ENCODE measurements around the gene WNT8B.

The WNT8B gene, protein sequence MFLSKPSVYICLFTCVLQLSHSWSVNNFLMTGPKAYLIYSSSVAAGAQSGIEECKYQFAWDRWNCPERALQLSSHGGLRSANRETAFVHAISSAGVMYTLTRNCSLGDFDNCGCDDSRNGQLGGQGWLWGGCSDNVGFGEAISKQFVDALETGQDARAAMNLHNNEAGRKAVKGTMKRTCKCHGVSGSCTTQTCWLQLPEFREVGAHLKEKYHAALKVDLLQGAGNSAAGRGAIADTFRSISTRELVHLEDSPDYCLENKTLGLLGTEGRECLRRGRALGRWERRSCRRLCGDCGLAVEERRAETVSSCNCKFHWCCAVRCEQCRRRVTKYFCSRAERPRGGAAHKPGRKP

DNA sequence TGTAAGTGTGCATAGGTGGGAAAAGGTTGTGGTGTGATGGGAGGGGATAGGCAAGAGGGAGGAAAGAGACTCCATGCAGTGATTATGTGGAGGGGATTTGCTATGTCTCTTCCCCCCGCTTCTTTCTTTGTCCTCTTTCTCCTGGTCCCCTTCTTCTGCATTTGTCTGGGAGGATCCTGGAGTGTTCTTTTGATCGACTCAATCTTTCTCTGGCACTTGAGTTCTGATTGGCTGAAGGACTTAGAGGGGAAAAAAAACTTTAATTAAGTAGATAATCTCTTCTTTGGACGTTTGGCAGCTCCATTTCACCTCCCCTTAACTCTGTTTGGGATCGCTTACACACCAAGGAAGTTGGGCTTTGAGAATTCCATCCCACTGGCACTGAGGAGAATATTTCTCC is at the start of gene WNT8B:
Gene WNT8B (plus strand): TSS at position 301 of the 400 bp plus-strand sequence. CDS start 160 bp downstream, outside the sequence.
- DNase-seq: no peak

DNA sequence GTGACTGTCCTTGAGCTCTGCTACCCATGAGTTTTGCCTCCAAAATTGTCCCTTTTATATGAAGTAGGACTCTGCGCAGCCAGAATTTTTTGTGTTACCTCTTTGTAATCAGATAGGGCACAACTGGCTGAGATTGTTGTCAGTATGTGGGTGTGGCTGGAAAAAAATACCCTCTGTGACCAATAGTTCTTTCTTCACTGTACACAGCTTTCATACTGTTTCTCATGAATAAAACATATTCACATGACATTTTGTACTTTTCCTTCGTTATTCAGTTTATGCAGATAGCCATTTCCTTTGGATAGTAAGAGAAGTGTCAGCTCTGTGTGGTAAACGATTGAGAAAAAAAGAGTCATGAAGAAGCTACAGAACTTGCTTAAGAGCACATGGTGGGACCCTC is 49.6 kb upstream of the WNT8B start:
- no peak for DNase-seq

DNA sequence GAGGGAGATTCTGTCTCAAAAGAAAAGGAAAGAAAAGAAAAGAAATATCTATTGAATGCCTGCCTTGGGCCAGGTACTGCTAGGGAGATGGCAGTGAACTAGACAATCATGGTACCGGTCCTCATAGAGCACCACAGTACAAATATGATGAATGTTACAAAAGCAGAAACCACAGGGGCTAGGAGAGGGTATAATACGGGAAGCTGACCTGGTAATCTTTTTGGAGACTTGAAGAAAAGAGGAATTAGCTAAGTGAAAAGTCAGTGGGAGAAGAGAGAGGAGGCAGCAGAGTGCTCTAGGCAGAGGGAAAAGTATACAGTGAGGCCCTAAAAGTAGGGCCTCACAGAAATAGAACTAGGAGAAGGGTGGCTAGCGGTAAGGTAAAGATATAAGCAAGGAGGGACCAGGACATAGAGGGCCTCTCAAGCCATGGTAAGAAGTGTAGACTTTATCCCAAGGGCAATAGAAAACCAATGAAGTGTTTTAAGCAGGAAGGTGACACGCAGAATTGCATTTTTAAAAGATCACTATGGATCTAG is 42.8 kb upstream of the WNT8B start:
- no peak for DNase-seq

DNA sequence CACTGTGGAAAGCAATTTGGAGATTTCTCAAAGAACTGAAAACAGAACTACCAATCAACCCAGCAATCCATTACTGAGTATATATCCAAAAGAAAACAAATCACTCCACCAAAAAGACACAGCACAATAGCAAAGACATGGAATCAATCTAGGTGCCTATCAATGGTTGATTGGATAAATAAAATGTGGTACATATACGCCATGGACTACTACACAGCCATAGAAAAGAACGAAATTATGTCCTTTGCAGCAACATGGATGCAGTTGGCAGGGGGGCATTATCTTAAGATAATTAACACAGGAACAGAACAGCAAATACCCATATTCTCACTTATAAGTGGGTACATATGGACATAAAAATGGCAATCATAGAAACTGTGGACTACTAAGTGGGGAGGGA is 35.4 kb upstream of the WNT8B start:
- DNase-seq: no peak

DNA sequence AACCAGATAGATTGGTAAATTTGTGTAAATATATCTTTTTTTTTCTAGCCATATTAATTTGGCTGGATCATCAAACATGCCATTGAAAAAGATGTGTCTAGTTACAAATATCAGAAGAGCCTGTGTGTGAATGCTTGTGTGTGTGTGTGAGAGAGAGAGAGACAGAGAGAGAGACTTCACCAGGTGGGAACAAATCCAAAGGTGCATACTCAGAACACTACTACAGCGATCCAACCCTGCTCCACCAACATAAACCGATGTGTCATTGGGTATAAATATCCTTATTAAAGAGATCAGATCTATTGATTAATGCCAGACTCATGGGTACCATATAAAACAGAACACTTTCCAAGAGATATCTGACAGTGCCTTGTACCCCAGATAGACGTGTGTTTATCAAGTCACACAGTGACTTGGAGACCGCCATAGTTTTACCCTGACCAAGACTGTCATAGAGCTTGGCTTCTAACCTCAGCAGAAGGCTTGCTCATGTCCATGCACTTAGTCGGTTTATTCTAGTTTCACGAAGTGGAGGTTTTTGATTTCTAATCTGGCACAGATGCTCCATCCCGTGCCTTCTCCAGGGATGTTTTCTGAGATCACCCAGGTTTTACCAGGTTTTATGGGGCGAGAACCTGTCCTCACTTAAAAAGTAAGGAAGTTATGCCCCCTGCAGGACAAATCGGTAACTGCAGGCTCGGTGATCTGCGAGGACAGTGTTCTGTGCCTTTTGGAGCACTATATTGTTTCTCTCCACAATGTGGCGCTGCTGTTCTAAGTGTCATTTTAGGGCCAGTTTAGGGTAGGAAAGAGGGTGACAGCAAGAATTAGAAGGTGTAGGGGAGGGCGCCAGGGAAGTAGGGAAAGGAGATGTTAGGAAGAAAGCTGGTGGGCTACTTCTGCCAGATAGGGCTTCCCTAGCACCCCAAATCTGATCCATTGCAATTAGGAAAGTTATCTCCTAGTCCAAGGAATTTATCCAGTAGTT is 29.3 kb upstream of the WNT8B start:
- peak; percentile 96 for DNase-seq

DNA sequence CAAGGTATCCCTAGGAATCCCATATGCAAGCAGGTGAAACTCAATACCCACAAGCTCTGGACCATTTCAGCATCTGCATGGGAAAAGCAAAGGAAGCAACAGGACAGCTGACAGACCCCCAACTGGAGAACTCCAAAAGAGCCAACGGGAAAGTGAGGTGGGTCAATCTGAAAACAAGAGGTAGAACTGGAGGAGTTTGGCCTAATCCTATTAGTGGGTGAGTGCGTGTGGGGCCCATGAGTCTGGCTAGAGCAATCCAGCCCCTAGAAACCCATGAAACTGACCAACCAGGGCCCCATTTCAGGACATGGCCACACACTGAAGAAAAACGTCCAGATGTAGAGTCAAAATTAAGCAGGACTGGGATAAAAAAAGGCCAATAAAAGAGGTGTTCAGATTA is 26.6 kb upstream of the WNT8B start:
- no peak for DNase-seq

DNA sequence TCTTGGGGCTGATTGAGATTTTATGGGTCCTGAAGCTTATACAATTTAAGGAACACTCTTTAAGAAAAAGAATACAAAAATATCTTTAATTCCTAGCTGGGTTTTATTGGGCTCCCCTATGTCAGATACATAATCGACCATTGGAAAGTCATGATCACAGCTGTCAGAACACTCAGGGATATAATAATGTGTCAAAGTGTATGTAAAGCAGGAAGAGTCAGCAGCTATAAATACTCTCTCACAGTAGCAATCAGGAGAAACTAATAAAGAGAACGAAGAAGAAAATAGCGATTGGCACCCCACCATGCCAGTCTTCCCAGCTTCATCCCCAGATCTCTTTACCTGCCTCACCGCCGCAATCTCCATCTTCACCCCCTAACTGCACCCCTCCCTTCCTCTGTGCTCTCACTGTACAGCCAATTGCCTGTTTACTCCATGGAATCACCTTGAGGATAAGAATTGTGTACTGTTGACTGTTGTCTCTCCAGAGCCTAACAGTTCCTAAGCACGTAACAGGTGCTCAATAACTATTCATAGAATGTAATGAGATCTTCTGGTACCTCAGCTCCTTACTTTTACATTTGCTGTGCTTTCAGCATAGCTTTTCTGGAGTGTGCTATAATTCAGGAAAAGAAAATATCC is 24.0 kb upstream of the WNT8B start:
- DNase-seq: no peak

DNA sequence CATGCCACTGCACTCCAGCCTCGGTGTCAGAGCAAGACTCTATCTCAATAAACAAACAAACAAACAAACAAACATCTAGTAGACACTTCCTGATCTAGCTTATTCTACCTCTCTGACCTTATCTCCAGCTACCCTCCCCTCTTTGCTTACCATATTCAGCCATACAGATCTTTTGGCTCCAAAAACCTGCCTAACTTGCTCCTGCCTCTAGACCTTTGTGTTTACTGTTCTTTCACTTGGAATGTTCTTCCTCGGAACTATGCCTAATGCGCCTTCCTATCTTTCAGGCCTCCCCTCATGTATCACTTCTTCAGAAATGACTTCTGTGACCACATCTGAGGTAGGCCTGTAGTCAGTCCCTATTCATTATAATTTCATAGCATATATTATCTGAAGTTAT is 20.3 kb upstream of the WNT8B start:
- no peak for DNase-seq

DNA sequence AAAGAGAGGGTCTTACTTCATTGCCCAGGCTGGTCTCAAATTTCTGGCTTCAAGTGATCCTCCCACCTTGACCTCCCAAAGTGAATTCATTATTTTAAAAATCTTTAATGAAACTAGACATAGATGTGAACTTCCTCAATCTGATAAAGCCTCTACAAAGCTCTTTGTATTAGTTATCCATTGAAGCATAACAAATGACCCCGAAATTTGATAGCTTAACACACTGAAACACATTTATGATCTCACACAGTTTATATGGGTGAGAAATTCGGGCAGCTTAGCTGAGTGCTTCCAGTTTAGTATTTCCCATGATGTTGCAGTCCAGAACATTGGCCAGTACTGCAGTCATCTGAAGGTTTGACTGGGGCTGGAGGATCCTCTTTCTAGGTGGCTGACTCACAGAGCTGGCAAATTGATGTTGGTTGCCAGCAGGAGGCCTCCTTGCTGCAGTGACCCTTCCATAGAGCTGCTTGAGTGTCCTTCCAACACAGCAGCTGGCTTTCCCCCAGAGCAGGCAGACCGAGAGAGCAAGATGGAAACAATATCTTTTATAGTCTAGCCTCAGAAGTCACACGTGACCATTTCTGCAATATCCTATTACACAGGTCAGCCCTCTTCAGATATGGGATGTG is 16.6 kb upstream of the WNT8B start:
- DNase-seq: no peak

DNA sequence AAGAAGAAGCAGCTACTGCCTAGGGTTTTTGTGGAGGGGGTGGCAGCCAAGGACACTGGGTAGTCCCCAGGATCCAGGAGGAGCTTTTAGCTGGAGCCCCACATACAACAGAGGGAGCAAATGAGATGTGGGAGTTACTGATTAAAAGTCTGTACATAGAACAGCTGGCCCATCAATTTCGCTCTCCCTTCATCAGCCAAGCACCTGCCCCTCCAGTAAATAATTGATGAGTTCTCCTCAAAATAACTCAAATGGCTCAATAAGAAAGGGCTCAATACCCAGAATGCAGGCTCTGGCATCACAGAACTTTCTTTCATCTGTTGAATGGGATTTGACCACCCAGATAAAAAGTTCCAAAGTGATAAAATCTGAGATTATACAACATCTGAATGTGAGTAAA is 15.1 kb upstream of the WNT8B start:
- DNase-seq: no peak

DNA sequence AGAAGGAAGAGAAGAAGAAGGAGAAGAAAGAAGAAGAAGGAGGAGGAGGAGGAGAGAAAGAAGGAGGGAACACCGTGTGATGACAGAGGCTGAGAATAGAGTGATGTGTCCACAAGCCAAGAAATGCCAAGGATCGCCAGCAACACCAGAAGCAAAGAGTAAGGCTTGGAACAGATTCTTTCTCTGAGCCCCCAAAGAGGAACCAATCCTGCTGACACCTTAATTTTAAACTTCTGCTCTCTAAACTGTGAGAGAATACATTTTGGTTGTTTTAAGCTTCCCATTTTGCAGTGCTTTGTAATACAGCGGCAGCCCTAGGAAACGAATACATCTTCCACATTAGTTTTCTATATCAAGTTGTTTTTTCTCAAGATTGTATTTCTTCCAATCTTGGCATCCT is 13.9 kb upstream of the WNT8B start:
- DNase-seq: no peak

DNA sequence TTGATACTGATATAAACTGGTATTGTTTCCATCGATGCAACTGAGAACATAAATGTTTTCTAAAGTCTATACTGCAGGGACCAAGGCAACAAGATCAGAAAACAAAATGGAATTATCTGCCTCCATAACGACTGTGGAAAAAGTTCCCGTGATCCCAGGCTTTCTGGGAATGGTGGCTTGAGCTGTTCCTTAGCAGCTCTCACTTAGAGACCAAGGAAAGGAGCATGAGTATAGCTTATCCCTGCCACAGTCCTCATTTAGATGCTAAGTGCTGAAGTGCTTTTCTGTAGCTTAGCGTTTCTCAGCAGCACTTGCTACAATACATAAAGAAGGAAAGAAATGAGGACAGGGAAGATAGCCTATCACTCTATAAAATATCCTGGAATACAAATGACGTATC is 5.5 kb downstream of the WNT8B start:
- DNase-seq: no peak

DNA sequence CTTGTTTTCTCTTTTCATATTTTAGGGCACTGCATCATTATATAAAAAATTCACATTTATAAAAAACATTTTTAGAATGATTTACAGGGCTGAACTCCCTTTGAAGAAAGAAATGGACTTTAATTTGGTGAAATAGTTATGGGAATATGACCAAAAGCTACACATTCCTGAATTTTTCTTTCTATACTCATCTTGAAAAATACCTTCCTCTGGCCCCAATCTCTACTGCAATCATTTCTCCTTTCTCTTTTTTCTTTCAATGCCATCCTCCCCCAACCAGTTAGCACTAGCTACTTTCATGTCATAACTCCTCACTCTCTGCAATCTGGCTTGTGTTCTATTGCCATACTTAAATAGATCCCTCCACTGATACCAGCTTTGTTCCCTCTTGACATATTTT is 6.2 kb downstream of the WNT8B start:
- no peak for DNase-seq

DNA sequence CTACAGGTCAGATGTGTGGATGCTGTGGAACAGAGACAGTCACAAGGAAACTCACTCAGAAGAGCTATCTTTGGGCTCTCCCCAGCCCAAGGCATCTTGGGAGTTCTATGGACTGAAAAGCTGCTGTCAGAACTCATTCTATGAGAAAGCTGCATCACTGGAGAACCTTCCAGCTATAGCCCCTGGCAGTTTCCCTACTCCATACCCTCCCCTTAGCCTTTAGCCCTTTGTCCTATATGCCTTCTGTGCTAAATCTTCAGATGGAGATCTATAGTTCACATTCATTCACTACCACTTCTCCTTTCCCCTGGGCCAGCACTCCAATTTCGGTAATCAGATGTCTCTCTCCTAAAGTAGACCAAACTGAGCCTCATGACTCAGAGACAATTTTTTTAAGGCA is 6.9 kb downstream of the WNT8B start:
- no peak for DNase-seq

DNA sequence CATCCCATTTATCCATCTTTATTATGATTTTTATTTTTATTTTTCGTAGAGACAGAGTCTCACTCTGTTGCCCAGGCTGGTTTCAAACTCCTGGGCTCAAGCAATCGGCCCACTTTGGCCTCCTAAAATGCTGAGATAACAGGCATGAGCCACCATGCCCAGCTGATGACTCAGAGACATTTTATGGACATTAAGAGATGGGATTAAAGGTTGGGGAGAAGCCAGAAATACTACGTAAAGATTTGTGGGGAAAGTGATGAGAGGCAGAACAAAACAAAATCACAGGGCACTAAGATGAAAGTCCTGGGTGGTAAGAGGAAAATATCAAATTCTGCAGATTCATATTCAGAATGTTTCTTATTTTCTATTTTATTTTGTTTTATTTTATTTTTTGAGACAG is 7.6 kb downstream of the WNT8B start:
- no peak for DNase-seq

DNA sequence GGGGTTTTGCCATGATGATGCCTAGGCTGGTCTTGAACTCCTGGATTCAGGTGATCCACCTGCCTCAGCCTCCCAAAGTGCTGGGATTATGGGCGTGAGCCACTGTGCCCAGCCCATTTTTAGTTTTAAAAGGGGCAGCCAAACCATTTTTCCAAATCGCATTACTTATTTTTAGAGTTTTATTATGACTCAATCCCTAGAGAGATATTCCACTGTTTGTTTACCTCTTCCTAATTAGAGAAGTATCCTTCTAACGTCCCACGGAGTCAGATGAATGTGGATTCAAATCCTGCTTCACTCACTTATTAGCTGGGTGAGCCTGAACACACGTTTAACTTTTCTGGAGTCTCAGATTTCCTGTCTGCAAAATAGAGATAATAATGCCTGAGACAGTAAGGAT is 15.2 kb downstream of the WNT8B start:
- no peak for DNase-seq

DNA sequence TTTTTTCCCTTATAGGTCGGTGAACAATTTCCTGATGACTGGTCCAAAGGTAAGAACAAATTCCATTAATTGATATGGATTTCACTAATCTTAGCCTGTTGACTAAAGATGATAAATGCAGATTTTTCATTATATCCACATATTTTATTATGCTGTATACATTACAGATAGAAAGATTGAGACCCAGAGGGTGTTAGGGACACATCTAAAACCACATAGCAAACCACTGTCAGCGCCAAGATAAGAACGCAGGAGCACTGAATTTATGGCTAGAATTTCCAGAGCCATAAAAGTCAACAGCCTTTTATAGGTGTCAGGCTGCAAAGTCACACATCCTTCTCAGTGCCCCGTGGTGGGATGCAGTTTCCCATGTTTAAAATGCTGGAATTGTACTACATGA is 16.2 kb downstream of the WNT8B start:
- DNase-seq: no peak

DNA sequence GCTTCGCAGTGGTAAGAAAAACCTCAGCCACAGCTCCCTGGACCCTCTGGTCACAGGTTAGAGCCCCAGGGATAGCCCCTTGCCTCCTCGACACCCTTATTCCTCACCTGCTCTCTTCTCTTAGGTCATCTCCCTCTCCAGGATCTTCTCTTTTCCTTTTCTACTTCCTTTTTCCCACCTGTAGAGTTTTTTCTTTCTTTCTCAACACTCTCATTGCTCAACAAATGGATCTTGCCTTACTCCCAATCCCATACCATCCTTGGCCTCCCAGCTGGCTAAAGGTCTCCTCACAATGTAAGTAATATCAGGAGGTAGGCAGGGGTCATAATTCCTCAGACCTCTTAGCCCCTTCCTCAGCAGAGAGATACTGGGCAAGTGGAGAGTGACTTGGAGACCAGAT is 17.2 kb downstream of the WNT8B start:
- no peak for DNase-seq

DNA sequence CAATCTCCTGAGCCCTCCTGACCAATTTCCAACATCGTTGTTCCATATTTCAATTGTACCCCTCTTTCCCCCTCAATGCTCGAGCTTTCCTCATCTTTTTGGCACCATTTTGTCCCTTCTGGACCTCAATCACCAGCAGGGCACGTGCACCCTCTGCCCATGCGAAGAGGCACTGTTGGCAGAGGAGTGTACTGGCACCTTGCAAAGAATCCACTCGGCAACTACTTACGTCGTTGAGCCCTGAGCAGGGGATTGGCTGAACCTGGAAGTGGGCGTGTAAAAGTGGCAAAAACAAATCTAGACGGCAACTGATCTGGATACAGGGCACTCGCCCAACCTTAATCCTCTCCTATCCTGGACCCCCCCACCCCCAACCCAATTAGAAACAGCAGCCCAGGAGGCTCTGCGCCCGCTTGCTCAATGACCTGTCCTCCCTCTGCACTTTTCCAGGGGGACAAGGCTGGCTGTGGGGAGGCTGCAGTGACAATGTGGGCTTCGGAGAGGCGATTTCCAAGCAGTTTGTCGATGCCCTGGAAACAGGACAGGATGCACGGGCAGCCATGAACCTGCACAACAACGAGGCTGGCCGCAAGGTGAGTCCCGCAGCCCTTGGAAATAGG is 18.8 kb downstream of the WNT8B start:
- DNase-seq: peak; percentile 83

DNA sequence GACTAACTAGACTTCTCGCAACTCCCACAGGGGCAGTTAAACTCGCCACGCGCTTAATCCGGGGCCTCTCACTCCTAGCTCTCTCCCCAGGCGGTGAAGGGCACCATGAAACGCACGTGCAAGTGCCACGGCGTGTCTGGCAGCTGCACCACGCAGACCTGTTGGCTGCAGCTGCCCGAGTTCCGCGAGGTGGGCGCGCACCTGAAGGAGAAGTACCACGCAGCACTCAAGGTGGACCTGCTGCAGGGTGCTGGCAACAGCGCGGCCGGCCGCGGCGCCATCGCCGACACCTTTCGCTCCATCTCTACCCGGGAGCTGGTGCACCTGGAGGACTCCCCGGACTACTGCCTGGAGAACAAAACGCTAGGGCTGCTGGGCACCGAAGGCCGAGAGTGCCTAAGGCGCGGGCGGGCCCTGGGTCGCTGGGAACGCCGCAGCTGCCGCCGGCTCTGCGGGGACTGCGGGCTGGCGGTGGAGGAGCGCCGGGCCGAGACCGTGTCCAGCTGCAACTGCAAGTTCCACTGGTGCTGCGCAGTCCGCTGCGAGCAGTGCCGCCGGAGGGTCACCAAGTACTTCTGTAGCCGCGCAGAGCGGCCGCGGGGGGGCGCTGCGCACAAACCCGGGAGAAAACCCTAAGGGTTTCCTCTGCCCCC is 19.5 kb downstream of the WNT8B start:
- peak; percentile 30 for DNase-seq

DNA sequence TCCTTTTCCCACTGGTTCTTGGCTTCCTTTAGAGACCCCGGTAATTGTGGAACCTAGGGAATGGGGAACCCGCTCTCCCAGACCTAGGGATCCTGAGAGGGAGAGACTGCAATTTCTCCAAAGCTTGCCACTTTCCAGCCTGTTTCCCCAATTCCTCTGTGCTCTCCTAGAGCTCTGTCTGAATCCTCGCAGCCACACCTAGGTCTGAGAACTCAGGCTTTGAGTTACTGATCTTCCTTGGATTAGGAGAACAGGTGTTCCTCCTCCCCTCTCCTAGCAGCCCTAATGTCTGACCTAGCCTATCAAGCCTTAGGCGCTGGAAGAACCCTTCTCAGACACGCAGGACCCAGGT is 20.0 kb downstream of the WNT8B start:
- DNase-seq: no peak
